PC-9 (cell line): ENCODE results near the gene MAP4. TPM values are rescaled to one million over a fixed set of nuclear protein-coding genes. Genes with fewer than 3 reads are reported as not detected.

ENCODE experiments used
- BruUV-seq: library from RNA; stranded (reverse); fragments of 400-500 nt; replicated peaks from 2 replicates; lab custom pipeline; 2021; lab: Mats Ljungman, UMichigan
- CTCF ChIA-PET: fragments of 300-600 bp; sonication (Branson Sonifier 250); formaldehyde crosslinking; loops from one replicate; lab custom pipeline; 2022; ENCODE audit warnings: antibody characterized with exemption; lab: Charles Lee
- POLR2A ChIA-PET: fragments of 300-600 bp; sonication (Branson Sonifier 250); formaldehyde crosslinking; loops from one replicate; lab custom pipeline; 2022; ENCODE audit warnings: antibody characterized with exemption; ENCODE audit not compliant: unreplicated experiment; lab: Charles Lee
- DNase-seq, 2 experiments: peaks; one replicate each; pipeline versions ENCODE4 v3.0.0 to v3.0.0-alpha.2; 2015 to 2022; ENCODE audit warnings: mixed read lengths in 1 of 2
- H2AFZ ChIP-seq: fragments of 200-600 bp; sonication (generic); 2 replicates; pipeline ENCODE4 v1.8.1; 2017; ENCODE audit warnings: antibody characterized with exemption
- H3F3A ChIP-seq: fragments of 200-600 bp; sonication (generic); 2 replicates; pipeline ENCODE4 v1.8.1; 2017; ENCODE audit warnings: antibody characterized with exemption, mild to moderate bottlenecking, low read depth; ENCODE audit not compliant: insufficient read depth
- H3K27ac ChIP-seq: fragments of 200-600 bp; sonication (generic); 2 replicates; pipeline ENCODE4 v1.6.1; 2016; ENCODE audit warnings: mixed run types
- H3K27me3 ChIP-seq: fragments of 200-600 bp; sonication (generic); 2 replicates; pipeline ENCODE4 v1.6.1; 2016; ENCODE audit warnings: low read depth, mixed run types; ENCODE audit not compliant: insufficient read depth
- H3K36me3 ChIP-seq: fragments of 200-600 bp; sonication (generic); 2 replicates; pipeline ENCODE4 v1.6.1; 2016; ENCODE audit warnings: low read depth, mixed run types
- H3K4me1 ChIP-seq: fragments of 200-600 bp; sonication (generic); replicated peaks from 2 replicates; pipeline ENCODE4 v1.6.1; 2016; ENCODE audit warnings: mixed run types; ENCODE audit not compliant: insufficient read depth
- H3K4me2 ChIP-seq: fragments of 200-600 bp; sonication (generic); 2 replicates; pipeline ENCODE4 v1.6.1; 2017; ENCODE audit warnings: mixed run types
- H3K4me3 ChIP-seq: fragments of 200-600 bp; sonication (generic); 2 replicates; pipeline ENCODE4 v1.6.1; 2016; ENCODE audit warnings: mixed run types
- H3K79me2 ChIP-seq: fragments of 200-600 bp; sonication (generic); 2 replicates; pipeline ENCODE4 v1.6.1; 2017; ENCODE audit warnings: low read depth, mixed run types
- H3K9me2 ChIP-seq: fragments of 200-600 bp; sonication (generic); 2 replicates; pipeline ENCODE4 v1.8.1; 2017; ENCODE audit warnings: mild to moderate bottlenecking; ENCODE audit not compliant: insufficient read depth
- H3K9me3 ChIP-seq: fragments of 200-600 bp; sonication (generic); 2 replicates; pipeline ENCODE4 v1.8.1; 2016; ENCODE audit warnings: low read depth; ENCODE audit not compliant: insufficient read depth
- H4K20me1 ChIP-seq: fragments of 200-600 bp; sonication (generic); 2 replicates; pipeline ENCODE4 v1.8.1; 2017; ENCODE audit not compliant: insufficient read depth
- EZH2 ChIP-seq: fragments of 200-600 bp; sonication (generic); IDR thresholded peaks from 2 replicates; pipeline ENCODE4 v1.8.0; 2017; ENCODE audit warnings: antibody characterized with exemption, low read depth
- intact Hi-C: fragments of 100-400 bp; cut with micrococcal nuclease; formaldehyde crosslinking; loops from one replicate; pipeline ENCODE4 v1.10.0; 2022; ENCODE audit not compliant: unreplicated experiment
- total RNA-seq: library from RNA; stranded (reverse); gene quantifications from 2 replicates; pipeline ENCODE4 v1.2.3, GENCODE V29; 2021
- TF ChIP-seq, protein P1 (sequence below): fragments of 200-600 bp; sonication (generic); conservative IDR thresholded peaks from 2 replicates; pipeline ENCODE4 v1.6.1; 2017; ENCODE audit warnings: mixed run types, antibody characterized with exemption, mild to moderate bottlenecking, moderate library complexity

Gene MAP4
- total RNA-seq, 1 experiment from 2014 or later = 187 TPM

DNA sequence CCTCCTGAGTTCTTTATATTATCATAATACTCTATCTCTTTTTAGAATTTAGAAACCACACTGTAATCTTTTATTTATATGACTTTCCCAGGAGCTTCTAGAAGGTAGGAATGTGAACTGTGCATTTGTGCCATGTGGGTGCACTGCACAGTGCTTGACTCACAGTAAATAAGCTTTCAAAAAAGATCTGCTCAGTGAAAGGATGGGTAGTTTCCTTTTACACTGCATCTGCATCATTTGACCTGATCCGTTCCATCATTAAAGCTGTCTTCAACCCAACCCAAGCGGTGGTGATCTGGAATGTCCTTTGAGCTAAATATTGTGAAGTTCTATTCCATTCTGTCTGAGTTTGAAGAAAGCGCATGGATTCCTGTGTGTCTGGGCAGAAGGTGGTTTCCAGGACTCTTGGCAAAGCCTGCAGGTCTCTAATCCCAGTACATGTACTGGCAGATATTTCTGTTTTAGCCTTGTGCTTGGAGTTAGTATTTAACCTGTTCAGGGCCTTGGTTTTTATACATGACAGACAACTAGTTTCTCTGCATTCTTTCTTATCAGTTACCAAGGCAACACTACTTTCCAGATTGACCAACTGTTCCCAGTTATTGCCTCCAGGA lies 116.6 kb downstream of the MAP4 start:
- BruUV-seq = no TSS peak
- H3K4me2 ChIP-seq = no peak overlapping the region
- no peak overlapping the region for H3K4me3 ChIP-seq
- no peak overlapping the region for H3K27ac ChIP-seq
- no peaks in the 10 kb centered on the region for H3K79me2 ChIP-seq
- H3K4me1 ChIP-seq = no peaks in the 10 kb centered on the region
- H3K9me2 ChIP-seq = no peaks in the 10 kb centered on the region
- no peaks in the 10 kb centered on the region for H3K9me3 ChIP-seq
- TF ChIP-seq, protein P1, sequence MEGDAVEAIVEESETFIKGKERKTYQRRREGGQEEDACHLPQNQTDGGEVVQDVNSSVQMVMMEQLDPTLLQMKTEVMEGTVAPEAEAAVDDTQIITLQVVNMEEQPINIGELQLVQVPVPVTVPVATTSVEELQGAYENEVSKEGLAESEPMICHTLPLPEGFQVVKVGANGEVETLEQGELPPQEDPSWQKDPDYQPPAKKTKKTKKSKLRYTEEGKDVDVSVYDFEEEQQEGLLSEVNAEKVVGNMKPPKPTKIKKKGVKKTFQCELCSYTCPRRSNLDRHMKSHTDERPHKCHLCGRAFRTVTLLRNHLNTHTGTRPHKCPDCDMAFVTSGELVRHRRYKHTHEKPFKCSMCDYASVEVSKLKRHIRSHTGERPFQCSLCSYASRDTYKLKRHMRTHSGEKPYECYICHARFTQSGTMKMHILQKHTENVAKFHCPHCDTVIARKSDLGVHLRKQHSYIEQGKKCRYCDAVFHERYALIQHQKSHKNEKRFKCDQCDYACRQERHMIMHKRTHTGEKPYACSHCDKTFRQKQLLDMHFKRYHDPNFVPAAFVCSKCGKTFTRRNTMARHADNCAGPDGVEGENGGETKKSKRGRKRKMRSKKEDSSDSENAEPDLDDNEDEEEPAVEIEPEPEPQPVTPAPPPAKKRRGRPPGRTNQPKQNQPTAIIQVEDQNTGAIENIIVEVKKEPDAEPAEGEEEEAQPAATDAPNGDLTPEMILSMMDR = no peak
- no peak for TF ChIP-seq EZH2
- no peaks in the 10 kb centered on the region for H3F3A ChIP-seq
- ChIA-PET POLR2A (interaction anchor here (0.5 kb wide), 1 partner anchor 228 kb away, joined by 6 read pairs; no protein-coding TSS in a partner anchor), CTCF (no interaction called here)
- H3K27me3 ChIP-seq = no peaks in the 10 kb centered on the region
- intact Hi-C loops = no loop called here
- H2AFZ ChIP-seq = no peak overlapping the region
- no peak for DNase-seq
- H3K36me3 ChIP-seq = no peaks in the 10 kb centered on the region
- H4K20me1 ChIP-seq = no peaks in the 10 kb centered on the region

DNA sequence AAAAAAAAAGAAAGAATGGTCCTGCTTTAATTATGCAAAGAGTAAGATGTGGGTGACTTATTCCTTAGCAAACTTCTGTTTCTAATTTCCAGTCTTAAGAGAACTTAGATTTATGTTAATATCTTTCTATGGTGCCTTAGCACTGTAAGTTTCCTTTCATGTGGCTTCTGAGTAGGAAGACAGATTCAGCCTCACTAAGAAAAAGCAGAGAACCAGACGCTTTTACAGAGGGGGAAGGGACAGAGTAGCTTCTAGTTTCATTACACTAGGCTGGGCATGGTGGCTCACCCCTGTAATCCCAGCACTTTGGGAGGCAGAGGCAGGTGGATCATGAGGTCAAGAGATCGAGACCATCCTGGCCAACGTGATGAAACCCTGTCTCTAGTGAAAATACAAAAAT lies 118.3 kb downstream of the MAP4 start:
- Histone ChIP-seq H3K4me3 (no peak overlapping the region), H2AFZ (no peak overlapping the region), H3K27ac (no peak overlapping the region), H3K9me2 (no peaks in the 10 kb centered on the region), H3F3A (no peaks in the 10 kb centered on the region), H3K9me3 (no peaks in the 10 kb centered on the region), H3K79me2 (no peaks in the 10 kb centered on the region), H3K36me3 (no peaks in the 10 kb centered on the region), H3K4me1 (no peaks in the 10 kb centered on the region), H3K4me2 (no peak overlapping the region), H3K27me3 (no peaks in the 10 kb centered on the region), H4K20me1 (no peaks in the 10 kb centered on the region)
- intact Hi-C loops = no loop called here
- POLR2A ChIA-PET = no interaction called here
- TF ChIP-seq, protein P1 = no peak
- no peak for TF ChIP-seq EZH2
- CTCF ChIA-PET = no interaction called here
- BruUV-seq = no TSS peak
- no peak for DNase-seq

DNA sequence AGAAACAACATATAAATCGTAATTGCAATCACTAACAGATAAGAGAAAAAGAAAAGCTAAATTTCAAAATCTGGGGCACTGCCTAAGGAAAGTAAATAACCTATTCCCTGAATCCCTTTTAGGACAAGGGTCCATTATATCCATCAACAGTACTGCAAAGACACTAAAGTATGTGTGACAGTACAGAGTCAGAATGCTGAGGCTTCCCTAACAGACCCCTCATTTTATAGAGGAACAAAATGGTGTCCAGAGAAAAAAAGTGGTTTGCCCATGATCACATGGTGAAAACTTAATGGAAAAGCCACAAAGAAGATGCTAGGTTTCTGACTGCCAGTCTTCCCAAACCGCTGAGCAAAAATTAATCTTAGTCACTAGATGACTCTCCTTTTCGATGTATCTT lies 119.5 kb downstream of the MAP4 start:
- H4K20me1 ChIP-seq = no peaks in the 10 kb centered on the region

More for the DNA sequence above, 119.5 kb downstream of the MAP4 start:
- no peak for DNase-seq
- Histone ChIP-seq H3K9me3 (no peaks in the 10 kb centered on the region), H3F3A (no peaks in the 10 kb centered on the region), H3K36me3 (no peaks in the 10 kb centered on the region), H3K4me3 (no peak overlapping the region), H3K79me2 (no peaks in the 10 kb centered on the region), H3K9me2 (no peaks in the 10 kb centered on the region), H3K4me2 (no peak overlapping the region), H3K27ac (no peak overlapping the region), H2AFZ (no peak overlapping the region), H3K27me3 (no peaks in the 10 kb centered on the region), H3K4me1 (no peaks in the 10 kb centered on the region)
- no TSS peak for BruUV-seq
- intact Hi-C loops = no loop called here
- no peak for TF ChIP-seq EZH2
- TF ChIP-seq, protein P1 = no peak
- ChIA-PET CTCF (no interaction called here), POLR2A (interaction anchor here (0.6 kb wide), 1 partner anchor 59 kb away, joined by 3 read pairs; no protein-coding TSS in a partner anchor)
